ENCODE measurements around the gene MFSD1.
A peak's percentile ranks its signal among the peaks of the same experiment; 100 is the strongest.

Gene MFSD1

DNA sequence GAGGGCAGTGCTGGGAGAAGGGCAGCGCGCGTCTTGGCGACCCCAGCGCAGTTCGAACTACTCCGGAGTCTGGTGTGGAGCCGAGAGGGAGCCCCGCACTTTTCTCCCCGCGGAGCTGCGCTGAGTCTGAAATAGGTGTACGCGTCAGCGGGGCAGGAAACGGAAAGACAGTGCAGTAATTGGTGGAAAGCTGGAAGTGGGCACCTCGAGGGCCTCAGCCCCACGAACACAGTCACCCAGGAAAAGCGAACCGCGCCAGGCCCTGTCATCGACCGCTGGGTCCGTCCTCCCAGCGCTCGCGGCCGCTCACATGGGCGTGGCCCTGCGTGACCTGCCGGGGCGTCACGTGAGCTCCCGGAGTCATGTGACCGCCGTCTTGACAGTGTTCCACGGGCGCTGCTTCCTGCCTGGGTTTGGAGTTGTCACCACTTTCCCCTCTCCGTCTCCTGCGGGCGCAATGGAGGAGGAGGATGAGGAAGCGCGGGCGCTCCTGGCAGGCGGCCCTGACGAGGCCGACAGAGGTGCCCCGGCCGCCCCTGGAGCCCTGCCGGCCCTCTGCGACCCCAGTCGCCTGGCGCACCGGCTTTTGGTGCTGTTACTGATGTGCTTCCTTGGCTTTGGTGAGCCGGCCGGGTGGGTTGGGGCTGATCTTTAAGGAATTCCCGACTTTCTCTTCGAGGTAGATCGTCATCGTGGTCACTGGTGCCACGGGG, at the start of gene MFSD1:
Gene MFSD1, plus strand, starts transcription at position 359 of the 713 bp plus-strand sequence. Its CDS starts 99 bp downstream, at position 458.
- peak; percentile 82 to 83 for DNase-seq

DNA sequence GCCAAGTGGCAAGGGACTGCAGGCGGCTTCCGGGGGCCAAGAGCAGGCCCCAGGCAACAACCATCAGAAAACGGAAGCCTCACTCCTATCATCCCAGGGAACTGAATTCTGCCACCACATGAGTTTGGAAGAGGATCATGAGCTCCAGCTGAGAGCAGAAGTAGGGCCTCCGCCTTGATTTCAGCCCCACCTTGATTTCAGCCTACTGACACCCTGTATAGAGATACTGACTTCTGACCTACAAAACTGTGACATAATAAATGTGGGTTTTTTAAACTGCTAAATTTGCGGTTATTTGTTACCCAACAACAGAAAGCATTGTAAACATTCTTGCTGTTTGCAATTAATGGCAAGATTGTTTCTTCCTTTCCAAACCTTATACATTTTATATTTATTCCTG, 48.0 kb upstream of the MFSD1 start:
- DNase-seq: no peak

GRCh38 chr3:158755421-158755820, 46.4 kb upstream of the MFSD1 start:
- DNase-seq: no peak

DNA sequence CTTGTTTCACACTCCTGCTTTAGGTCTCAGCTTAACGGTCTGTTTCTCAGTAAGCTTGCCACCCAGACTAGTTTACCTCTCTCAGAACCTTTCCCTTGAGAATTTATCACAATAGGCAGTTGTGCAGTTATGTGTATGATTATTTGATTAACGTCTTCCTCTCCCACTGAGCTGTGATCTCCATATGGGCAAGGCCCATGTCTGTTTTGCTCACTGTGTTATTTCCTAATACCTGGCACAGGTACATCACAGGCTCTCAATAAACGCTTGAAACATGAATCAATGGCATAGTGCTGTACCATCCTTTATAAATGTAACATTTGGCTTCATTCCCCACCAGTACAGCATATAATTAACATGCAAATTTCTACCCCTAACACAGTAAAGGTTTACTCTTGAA, 40.5 kb upstream of the MFSD1 start:
- no peak for DNase-seq

DNA sequence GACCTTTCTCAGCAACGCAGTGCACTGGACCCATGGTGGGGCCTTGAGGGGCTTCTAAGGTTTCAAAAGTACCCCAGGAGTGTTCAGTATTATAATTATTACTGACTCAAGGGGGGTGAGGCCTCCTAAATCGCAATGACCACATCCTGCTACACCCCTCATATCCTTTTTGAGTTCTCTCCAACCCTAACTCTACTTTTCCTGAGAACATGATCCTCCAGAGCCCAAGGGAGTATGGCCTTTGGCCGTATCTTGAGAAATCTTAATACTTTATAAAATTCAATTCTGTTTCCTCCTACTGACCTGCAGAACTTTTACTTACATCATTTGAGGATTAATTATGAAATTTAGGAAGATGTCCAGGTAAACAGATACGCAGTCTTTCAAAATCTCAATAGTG, 39.2 kb upstream of the MFSD1 start:
- DNase-seq: no peak

- no peak for DNase-seq
Measured at GRCh38 chr3:158763421-158763820, 38.4 kb upstream of the MFSD1 start.

GRCh38 chr3:158765518-158766205, 36.2 kb upstream of the MFSD1 start:
- DNase-seq: no peak

GRCh38 chr3:158766364-158766763, 35.5 kb upstream of the MFSD1 start:
- DNase-seq: no peak

DNA sequence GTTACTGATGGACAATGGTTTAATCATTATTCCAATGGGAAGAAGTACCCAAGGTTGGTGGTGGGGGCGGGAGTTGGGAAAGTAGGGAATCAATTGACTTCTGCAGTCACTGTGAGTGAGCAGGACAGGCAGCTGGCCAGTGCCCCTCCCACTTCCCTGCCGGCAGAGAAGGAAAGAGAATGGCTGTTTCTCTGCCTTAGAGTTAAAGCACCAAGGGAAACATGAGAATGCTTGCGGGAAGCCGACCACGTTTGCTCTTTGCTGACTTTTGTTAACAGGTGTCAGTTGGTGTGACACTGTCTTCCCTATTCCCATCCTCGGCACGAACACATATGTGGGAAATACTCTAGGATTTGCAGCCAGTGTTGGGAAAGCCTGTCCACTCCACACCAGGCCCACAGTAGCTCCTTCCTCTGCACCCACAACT, 33.5 kb upstream of the MFSD1 start:
- no peak for DNase-seq

- no peak for DNase-seq
Measured at GRCh38 chr3:158768881-158769543, 32.8 kb upstream of the MFSD1 start.

- no peak for DNase-seq
Measured at GRCh38 chr3:158769549-158769948, 32.3 kb upstream of the MFSD1 start.

DNA sequence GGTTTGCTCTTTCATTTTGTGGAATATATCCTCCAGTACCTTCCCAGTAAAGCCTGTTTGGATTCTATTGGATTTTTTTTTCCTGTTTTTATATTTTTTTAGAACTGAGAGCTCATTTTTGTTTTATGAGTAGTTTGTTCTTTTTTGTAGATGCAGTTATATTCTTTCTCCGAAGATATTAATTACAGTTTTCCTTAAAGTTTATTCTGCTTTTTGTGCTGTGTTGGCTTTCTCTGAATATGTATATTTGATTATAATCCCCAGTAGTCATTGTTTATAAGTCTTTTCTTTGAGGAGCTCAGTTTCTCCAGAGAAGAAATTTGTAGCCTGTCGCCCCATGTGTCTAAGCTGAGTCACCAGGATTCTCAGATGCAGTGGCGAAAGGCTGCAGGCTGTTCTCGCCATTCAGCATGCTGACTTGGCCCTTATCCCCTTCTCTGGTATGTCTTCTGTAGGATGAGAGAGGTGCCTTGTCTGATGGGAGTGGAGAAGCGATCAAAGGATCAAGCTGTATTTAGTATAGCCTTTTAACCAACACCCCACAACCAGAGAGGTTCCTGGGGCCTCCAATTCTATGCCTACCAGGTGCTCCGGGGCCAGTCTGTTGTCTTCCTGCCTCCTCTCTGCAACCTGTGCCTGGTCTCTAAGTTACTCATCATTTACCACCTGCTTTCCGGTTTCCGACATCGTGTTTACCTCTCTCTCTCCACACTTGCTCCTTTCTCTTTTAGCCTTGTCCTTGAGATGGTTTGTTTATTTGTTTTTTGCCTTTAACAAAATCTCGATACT, 31.7 kb upstream of the MFSD1 start:
- DNase-seq: no peak

DNA sequence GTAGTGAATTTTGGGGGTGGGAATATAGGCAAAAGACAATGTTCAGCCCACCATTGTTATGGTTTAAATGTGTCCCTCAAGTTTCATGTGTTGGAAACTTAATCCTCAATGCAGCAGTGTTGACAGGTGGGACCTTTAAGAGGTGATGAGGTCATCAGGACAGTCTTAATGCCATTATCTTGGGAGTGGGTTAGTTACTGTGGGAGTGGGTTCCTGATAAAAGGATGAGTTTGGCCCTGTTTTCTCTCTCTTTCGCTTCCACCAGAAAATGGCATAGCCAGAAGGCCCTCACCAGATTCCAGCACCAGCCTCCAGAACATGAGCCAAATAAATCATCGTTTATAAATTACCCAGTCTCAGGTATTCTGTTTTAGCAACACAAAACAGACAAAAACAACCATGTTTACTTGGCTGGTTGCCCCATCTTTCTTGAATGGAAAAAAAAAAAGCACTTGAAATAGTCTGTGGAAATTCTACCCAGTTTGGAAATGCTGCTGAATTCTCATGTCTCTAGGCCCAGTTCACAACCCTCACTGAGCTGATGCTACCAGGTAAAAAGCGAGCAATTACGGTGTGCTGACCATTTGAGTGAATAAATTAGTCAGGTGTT, 31.0 kb upstream of the MFSD1 start:
- no peak for DNase-seq

GRCh38 chr3:158771577-158771976, 30.3 kb upstream of the MFSD1 start:
- no peak for DNase-seq

DNA sequence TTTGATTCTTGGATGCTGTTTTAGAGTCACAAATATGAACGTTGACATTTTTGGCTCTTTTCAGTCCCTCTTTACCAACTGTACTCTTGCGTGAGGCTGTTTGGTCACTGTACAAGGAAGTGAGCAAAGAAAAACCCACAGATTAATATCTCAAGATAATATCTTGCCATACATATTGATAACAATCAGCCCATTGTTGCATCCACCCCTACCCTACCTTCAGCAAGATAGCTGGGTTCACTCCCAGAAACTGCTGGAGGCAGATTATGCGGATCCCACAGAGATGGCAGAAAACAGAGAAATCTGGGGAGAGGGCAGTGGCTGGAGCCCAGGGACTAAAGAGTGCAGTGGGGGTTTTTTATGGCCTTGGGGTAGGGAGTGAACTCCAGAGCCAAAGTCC, 29.9 kb upstream of the MFSD1 start:
- no peak for DNase-seq

- DNase-seq: no peak
Measured at GRCh38 chr3:158773166-158773565, 28.7 kb upstream of the MFSD1 start.

DNA sequence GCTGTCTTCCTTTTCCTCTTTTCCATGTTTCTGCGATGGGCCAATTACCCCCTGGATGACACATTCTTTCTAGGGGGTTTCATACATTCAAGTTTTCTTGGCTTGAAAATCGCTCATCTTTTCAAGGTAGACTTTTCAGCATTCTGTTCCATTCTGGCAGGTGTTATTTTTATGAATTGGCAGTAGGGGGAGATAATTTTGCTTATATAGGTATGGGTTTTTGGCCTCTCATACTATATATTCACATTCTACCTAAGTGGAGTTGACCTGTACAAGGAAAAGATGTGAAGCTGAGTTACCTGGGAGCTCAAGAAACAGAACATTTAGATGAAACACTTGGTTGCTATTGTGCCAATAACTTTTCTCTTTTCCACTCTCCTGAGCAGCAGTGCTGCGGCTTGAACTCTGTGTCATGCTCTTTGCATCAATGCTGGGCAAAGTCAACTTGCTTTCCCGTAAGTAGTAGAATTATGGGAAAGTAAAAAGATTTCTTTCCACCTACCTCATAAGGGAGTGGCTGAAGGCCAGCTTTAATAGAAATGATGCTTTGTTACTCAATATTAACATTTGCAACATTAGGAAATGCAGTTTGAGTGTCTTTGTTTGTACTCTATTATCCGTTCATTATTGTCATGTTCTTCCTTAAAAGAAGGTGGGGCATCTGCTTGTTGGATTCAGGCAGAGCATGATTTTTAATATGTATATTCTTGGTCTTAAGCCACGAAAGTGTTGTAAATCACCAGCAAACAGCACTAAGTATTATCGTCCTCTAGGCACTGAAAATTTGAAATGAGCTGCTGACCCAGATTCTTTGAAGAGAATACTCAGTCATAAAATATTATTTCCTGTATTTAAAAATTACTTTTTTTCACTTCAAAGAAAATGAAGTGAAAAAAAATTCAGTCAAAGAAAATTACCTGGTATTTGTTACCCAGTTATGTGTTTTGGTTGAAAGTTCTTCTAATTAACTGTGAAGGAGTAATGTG, 27.7 kb upstream of the MFSD1 start:
- no peak for DNase-seq

DNA sequence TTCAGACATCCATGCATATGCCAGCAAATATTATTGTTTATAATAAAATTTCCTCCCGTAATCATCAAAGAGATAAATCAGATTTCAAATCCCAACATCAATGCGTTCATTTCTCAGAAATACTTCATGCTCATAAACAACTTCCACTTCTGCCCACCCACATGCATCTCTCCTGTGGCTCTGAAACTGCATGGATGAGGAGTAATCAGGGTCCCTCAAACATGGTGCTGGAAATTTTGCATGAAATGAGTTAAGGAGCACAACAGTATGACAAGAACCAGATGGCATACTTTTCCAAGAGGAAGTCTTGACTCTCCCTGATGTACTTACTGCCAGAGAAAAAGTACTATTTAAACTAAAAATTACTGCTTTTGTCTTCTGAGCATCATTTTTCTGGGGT, 26.9 kb upstream of the MFSD1 start:
- DNase-seq: no peak

DNA sequence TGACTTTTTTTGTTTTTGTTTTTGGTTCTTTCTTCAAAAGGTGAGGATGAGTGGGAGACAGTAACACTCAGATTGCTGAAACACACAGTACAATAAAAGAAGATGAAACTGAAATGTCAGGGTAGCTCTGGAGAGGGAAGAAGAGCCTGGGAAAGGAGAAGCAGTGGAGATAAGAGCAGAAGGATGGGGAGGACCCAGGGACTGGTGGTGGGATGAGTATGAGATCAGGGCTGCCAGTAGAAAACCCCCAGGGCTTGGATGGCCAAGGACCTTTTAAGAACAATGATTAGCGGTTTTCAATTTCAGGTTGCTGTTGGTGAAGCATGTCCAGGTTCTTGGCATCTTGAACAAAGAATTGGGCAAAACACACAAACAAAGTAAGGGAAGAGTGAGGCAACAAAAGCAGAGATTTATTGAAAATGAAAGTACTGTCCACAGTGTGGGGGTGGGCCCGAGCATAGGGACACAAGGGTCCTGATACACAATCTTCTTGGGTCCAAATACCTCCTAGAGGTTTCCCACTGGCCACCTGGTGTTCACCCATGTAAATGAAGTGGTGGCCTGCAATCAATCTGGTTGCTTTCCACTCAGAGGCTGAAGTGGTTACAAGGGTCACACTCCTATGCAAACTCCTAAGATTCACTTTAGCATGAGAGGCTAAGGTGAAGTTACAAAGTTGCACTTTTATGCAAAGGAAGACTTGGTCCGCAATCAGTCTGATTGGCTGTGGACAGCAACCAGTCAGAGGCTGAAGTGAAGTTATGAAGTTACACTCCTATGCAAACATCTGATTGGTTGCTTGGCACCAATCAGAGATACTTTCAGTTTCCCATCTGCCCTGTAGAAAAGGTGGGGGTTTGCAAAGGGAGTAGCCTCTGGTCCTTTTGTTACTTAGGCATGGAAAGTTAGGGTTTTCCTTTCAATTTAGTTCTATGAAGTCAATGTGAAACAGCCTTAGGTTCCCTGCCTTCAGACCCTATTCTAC, 26.1 kb upstream of the MFSD1 start:
- DNase-seq: no peak

GRCh38 chr3:158776531-158776930, 25.3 kb upstream of the MFSD1 start:
- DNase-seq: no peak
